ENCODE measurements around the gene BEX2.

Gene BEX2

GRCh38 chrX:103274284-103274683 lies 36.5 kb downstream of the BEX2 start:
- no peak for DNase-seq

Measured in nucleus accumbens (tissue), 56 donors.